Adrenal gland (tissue), 12 donors: ENCODE results near the gene OR8G1. TPM values are rescaled to one million over a fixed set of nuclear protein-coding genes. Genes with fewer than 3 reads are reported as not detected.

Source experiments
- DNase-seq, 7 donors: peaks; one replicate each; pipeline ENCODE4 v3.0.0-alpha.2; 2019 to 2020
- H3K27ac ChIP-seq, 5 donors: fragments of 200-600 bp; sonication (generic) in 4 of 5; 1 replicate in 3 of 5; 2 replicates in 2 of 5; pipeline versions ENCODE4 v1.5.1 to v1.8.0; 2016 to 2020; ENCODE audit warnings: mild to moderate bottlenecking in 1 of 5
- H3K27me3 ChIP-seq: fragments of 200-600 bp; 2 replicates; pipeline ENCODE4 v1.8.0; 2021
- H3K36me3 ChIP-seq, 2 donors: fragments of 200-600 bp; replicated peaks in 1 of 2; 1 replicate in 1 of 2; 2 replicates in 1 of 2; pipeline versions ENCODE4 v1.5.1 to v1.8.0; 2018 to 2022
- H3K4me1 ChIP-seq, 2 donors: fragments of 200-600 bp; replicated peaks in 1 of 2; 1 replicate in 1 of 2; 2 replicates in 1 of 2; pipeline versions ENCODE4 v1.5.1 to v1.8.0; 2018 to 2021
- H3K4me3 ChIP-seq, 4 donors: fragments of 200-600 bp; sonication (generic) in 3 of 4; one replicate each; pipeline ENCODE4 v1.5.1; 2016 to 2018
- H3K9me3 ChIP-seq, 3 donors: fragments of 200-600 bp; sonication (generic) in 1 of 3; replicated peaks in 1 of 3; 1 replicate in 2 of 3; 2 replicates in 1 of 3; pipeline versions ENCODE4 v1.5.1 to v1.8.0; 2016 to 2021
- POLR2A ChIP-seq, 2 donors: fragments of 450-650 bp; IDR thresholded peaks; one replicate each; pipeline ENCODE4 v1.6.1; 2017; ENCODE audit warnings: antibody characterized with exemption in 2 of 2, mild to moderate bottlenecking in 2 of 2, moderate library complexity in 1 of 2
- WGBS, 4 donors: extraction: QIAGEN DNeasy Blood & Tissue Kit in 2 of 4; methylation state at CpG; one replicate each; pipeline versions ENCODE4 v1.1.5 to v1.1.7; 2013 to 2017; 5-methylcytosine and 5-hydroxymethylcytosine counted together
- intact Hi-C, 2 donors: fragments of 100-400 bp; cut with DNase I; formaldehyde crosslinking; loops; one replicate each; pipeline versions ENCODE4 v1.14.1 to v1.15.0; 2022 to 2023
- polyA plus RNA-seq, 3 donors: library from polyadenylated mRNA; stranded (reverse); fragments of 200-250 nt in 2 of 3; fragments of 350-450 nt in 1 of 3; fragmentation: Illumina TruSeq in 1 of 3; extraction: RNeasy Lipid Tissue Mini Kit (QIAGEN cat#74804) in 1 of 3; gene quantifications; one replicate each; pipeline ENCODE4 v1.2.3, GENCODE V29; 2013 to 2014
- total RNA-seq, 9 donors: library from RNA; depleted of rRNA in 4 of 9; stranded (reverse); fragments of >200 nt in 4 of 9; fragments of 120-200 nt in 1 of 9; fragmentation: NEBNext Ultra II Directional in 1 of 9; extraction: Animal tissue kit (Norgen Biotek cat#: 25700) in 1 of 9; gene quantifications; one replicate each; pipeline versions ENCODE4 v1.1.0 to v1.2.4, GENCODE V29; 2013 to 2023
- TF ChIP-seq, protein P1 (sequence below), 6 experiments: fragments of 450-650 bp in 4 of 6; fragments of 200-600 bp in 2 of 6; sonication (generic) in 1 of 6; IDR thresholded peaks; 1 replicate in 5 of 6; 2 replicates in 1 of 6; pipeline versions ENCODE4 v1.5.1 to v1.8.0; 2016 to 2021; ENCODE audit warnings: antibody characterized with exemption in 6 of 6, mild to moderate bottlenecking in 2 of 6, moderate library complexity in 1 of 6
- donor health status: healthy with polysubstance abuse.
- donor health status: Bipolar disorder and iron deficiency.
- donor health status: DM: yes; HTN: yes; CAD: no.
- donor health status: DM: no; HTN: no; CAD: no.
- donor health status: DM: no; HTN: no; CAD: no.
- donor health status: DM: yes; HTN: yes; CAD: no.

The OR8G1 gene
- total and polyA plus RNA-seq, 12 donors, result not detected

DNA sequence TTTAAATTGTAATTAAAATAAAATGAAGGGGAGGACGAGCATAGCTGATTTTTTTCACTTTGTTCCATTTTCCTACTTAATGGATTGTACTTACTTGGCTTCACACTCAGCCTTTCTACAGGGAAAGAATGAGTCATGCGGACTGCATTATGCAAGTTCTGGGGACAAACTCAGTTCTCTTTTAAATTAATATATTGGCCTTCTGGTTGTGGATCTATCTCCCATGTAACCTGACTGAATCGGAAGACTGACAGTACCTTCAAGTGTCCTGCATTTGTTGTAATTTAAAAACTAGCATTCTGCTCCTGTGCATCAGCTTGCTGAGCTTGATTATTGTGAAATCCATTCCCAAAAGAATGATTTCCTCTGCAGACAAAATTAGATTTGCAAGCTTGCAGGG, 60.7 kb downstream of the OR8G1 start:
- intact Hi-C loops, result no loop called here
- peaks cover 0 to 8% of the 10 kb centered on the region in 2 donors for H3K4me1 ChIP-seq
- TF ChIP-seq, protein P1, sequence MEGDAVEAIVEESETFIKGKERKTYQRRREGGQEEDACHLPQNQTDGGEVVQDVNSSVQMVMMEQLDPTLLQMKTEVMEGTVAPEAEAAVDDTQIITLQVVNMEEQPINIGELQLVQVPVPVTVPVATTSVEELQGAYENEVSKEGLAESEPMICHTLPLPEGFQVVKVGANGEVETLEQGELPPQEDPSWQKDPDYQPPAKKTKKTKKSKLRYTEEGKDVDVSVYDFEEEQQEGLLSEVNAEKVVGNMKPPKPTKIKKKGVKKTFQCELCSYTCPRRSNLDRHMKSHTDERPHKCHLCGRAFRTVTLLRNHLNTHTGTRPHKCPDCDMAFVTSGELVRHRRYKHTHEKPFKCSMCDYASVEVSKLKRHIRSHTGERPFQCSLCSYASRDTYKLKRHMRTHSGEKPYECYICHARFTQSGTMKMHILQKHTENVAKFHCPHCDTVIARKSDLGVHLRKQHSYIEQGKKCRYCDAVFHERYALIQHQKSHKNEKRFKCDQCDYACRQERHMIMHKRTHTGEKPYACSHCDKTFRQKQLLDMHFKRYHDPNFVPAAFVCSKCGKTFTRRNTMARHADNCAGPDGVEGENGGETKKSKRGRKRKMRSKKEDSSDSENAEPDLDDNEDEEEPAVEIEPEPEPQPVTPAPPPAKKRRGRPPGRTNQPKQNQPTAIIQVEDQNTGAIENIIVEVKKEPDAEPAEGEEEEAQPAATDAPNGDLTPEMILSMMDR (IDR thresholded peaks at IDR 0.05), result no peak
- TF ChIP-seq POLR2A (IDR thresholded peaks at IDR 0.05), result no peak
- 23 to 64% (median 41%) methylated on average over 3 of the region's 3 CpGs for WGBS, 4 donors
- no peaks in the 10 kb centered on the region for H3K27me3 ChIP-seq
- H3K36me3 ChIP-seq, result no peaks in the 10 kb centered on the region
- H3K9me3 ChIP-seq, result no peaks in the 10 kb centered on the region
- peak overlapping the region in 1 of 5 donors; percentile 6 for H3K27ac ChIP-seq
- DNase-seq, result peak in 6 of 7 donors; percentile 22 to 66 (median 50)
- H3K4me3 ChIP-seq, result no peak overlapping the region

DNA sequence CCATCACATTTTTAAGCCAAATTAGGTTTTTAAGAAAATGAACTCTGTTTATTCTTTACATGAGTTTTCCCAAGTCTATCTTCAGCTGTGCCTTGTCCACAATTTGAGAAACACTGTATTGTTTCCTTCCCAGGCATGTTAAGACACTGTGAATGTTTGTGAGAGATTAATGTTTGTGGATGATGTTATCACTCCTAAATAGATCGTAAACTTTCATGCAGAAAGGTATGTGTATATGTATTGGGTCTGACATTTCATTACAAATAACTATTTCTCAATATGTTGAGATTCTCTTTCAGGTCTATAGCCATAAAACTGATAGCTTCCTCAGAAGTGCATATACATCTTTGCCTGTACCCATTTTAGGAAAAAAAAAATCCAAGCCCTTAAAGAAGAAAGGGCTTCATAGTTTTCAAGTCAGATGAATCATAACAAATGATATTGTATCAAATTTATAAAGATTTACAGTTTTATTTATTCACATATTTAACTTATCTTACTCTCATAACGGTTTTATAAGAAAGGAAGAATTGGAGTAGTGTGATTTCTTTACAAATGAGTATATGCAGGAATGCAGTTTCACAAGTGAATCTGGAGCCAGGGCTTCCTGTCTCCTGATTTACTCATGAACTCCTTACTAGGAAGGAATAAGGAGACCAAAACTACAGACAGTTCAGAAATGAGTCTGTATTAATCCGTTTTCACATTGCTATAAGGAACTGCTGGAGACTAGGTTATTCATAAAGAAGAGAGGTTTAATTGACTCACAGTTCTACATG, 61.6 kb downstream of the OR8G1 start:
- Histone ChIP-seq H3K27me3 (no peaks in the 10 kb centered on the region), H3K9me3 (no peaks in the 10 kb centered on the region), H3K4me3 (no peak overlapping the region), H3K36me3 (no peaks in the 10 kb centered on the region), H3K27ac (no peak overlapping the region), H3K4me1 (peaks cover 0 to 8% of the 10 kb centered on the region in 2 donors)
- 41 to 56% (median 52%) methylated on average over 3 of the region's 3 CpGs for WGBS, 4 donors
- TF ChIP-seq, protein P1 (IDR thresholded peaks at IDR 0.05), result no peak
- TF ChIP-seq POLR2A (IDR thresholded peaks at IDR 0.05), result no peak
- intact Hi-C loops, result no loop called here
- no peak for DNase-seq

Other genes with a start within 250 kb of the OR8G1 start
- not detected for gene OR10G6, start 245.9 kb upstream of the OR8G1 start, total RNA-seq
- not detected for gene OR10G6, start 245.9 kb upstream of the OR8G1 start, polyA plus RNA-seq
- gene OR10G4, start 228.1 kb upstream of the OR8G1 start, total RNA-seq, result under 1 TPM in 1 of 9 donors, not detected in 8; 0.06 TPM
- not detected for gene OR10G4, start 228.1 kb upstream of the OR8G1 start, polyA plus RNA-seq
- not detected for gene OR10G9, start 218.1 kb upstream of the OR8G1 start, total RNA-seq
- not detected for gene OR10G9, start 218.1 kb upstream of the OR8G1 start, polyA plus RNA-seq
- gene OR10G8, start 214.3 kb upstream of the OR8G1 start, total RNA-seq, result not detected
- gene OR10G8, start 214.3 kb upstream of the OR8G1 start, polyA plus RNA-seq, result not detected
- gene OR10G7, start 199.8 kb upstream of the OR8G1 start, total RNA-seq, result not detected
- not detected for gene OR10G7, start 199.8 kb upstream of the OR8G1 start, polyA plus RNA-seq
- 10 to 100 TPM; 22.1 to 81.3 (median 39.9) TPM for gene VWA5A, start 125.6 kb upstream of the OR8G1 start, total RNA-seq
- 10 to 100 TPM; 16.5 to 50.5 (median 26.4) TPM for gene VWA5A, start 125.6 kb upstream of the OR8G1 start, polyA plus RNA-seq
- gene OR10D3, start 57.8 kb upstream of the OR8G1 start, total RNA-seq, result not detected
- not detected for gene OR10D3, start 57.8 kb upstream of the OR8G1 start, polyA plus RNA-seq
- gene OR8G5, start 15.3 kb downstream of the OR8G1 start, total RNA-seq, result not detected
- not detected for gene OR8G5, start 15.3 kb downstream of the OR8G1 start, polyA plus RNA-seq
- not detected for gene OR8D1, start 72.9 kb downstream of the OR8G1 start, total RNA-seq
- gene OR8D1, start 72.9 kb downstream of the OR8G1 start, polyA plus RNA-seq, result not detected
- not detected for gene OR8D2, start 79.1 kb downstream of the OR8G1 start, total RNA-seq
- gene OR8D2, start 79.1 kb downstream of the OR8G1 start, polyA plus RNA-seq, result not detected
- gene OR8B2, start 143.4 kb downstream of the OR8G1 start, total RNA-seq, result not detected
- not detected for gene OR8B2, start 143.4 kb downstream of the OR8G1 start, polyA plus RNA-seq
- gene OR8B3, start 157.9 kb downstream of the OR8G1 start, total RNA-seq, result not detected
- not detected for gene OR8B3, start 157.9 kb downstream of the OR8G1 start, polyA plus RNA-seq
- gene OR8B4, start 183.8 kb downstream of the OR8G1 start, total RNA-seq, result not detected
- not detected for gene OR8B4, start 183.8 kb downstream of the OR8G1 start, polyA plus RNA-seq
- not detected for gene OR8B8, start 204.6 kb downstream of the OR8G1 start, total RNA-seq
- not detected for gene OR8B8, start 204.6 kb downstream of the OR8G1 start, polyA plus RNA-seq